Stimulated activated CD4-positive, alpha-beta T cell treated with anti-CD3 and anti-CD28 coated beads, Interleukin-2, amount 100 ng/mL, for 48 hours (primary cell): ENCODE results near the gene FAM131A.

Experiments used
- DNase-seq, 2 donors: peaks; one replicate each; pipeline ENCODE4 v3.0.0-alpha.2; 2020

Gene FAM131A

GRCh38 chr3:184379358-184380184, 42.2 kb downstream of the FAM131A start, which contains the start of gene CHRD:
Gene CHRD (plus strand): TSS chr3:184380054. CDS start chr3:184380319, 265 bp downstream.
- DNase-seq, result no peak

DNA sequence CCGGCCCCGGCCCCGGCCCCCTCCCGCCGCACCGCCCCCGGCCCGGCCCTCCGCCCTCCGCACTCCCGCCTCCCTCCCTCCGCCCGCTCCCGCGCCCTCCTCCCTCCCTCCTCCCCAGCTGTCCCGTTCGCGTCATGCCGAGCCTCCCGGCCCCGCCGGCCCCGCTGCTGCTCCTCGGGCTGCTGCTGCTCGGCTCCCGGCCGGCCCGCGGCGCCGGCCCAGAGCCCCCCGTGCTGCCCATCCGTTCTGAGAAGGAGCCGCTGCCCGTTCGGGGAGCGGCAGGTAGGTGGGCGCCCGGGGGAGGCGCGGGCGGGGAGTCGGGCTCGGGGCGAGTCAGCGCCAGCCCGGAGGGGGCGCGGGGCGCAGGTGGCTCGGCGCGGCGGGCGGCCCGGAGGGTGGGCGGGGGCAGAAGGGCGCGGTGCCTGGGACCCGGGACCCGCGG, 42.8 kb downstream of the FAM131A start:
- DNase-seq, result no peak

DNA sequence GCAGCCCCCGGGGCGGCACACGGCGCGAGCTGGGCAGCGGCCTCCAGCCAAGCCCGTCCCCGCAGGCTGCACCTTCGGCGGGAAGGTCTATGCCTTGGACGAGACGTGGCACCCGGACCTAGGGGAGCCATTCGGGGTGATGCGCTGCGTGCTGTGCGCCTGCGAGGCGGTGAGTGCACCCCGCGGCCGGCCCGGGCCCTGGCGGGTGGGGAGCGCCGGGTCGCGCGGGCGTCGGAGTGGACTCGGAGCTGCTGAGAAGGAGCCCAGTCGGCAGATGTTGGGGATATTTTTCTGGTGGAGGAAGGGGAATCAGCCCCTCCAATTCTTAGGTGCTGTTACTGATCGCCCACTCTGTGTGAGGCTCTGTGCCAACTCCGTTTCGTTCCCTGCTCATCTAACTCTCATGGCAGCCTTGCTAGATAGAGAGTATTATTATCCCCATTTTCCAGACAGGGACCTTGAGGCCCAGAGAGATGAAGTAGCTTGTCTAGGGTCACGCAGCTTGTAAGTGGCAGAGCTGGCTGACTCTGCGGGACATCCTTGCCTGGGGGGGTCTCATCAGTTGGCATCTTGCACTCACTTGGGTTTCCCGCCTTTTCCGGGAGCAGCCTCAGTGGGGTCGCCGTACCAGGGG, 43.3 kb downstream of the FAM131A start:
- no peak for DNase-seq

DNA sequence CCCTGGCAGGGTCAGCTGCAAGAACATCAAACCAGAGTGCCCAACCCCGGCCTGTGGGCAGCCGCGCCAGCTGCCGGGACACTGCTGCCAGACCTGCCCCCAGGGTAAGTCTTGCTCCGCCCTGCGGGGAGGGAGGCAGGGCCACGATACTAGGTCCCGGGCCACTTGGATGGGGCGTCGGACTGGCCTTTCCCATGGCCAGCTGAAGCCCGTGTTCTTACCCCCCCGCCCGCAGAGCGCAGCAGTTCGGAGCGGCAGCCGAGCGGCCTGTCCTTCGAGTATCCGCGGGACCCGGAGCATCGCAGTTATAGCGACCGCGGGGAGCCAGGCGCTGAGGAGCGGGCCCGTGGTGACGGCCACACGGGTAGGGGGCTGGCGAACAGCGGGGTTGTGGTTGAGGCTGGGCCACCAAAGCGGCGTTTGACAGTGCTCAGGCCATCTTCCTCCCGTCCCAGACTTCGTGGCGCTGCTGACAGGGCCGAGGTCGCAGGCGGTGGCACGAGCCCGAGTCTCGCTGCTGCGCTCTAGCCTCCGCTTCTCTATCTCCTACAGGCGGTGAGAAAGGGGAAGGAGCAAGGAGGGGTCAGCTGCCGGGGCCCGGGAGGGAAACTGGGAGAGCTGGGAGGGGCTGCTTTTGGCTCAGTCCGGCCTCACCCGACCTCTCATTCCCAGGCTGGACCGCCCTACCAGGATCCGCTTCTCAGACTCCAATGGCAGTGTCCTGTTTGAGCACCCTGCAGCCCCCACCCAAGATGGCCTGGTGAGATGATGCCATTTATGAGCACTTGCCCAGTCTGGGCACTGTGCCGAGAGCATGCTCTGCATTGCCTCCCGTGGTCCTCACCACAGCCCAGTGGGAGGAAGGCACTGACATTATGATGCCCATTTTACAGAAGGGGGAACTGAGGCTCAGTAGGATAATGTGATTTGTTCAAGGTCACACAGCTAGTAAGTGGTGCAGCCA, 44.1 kb downstream of the FAM131A start:
- DNase-seq, result no peak

GRCh38 chr3:184382326-184383032, 45.1 kb downstream of the FAM131A start:
- DNase-seq, result no peak

DNA sequence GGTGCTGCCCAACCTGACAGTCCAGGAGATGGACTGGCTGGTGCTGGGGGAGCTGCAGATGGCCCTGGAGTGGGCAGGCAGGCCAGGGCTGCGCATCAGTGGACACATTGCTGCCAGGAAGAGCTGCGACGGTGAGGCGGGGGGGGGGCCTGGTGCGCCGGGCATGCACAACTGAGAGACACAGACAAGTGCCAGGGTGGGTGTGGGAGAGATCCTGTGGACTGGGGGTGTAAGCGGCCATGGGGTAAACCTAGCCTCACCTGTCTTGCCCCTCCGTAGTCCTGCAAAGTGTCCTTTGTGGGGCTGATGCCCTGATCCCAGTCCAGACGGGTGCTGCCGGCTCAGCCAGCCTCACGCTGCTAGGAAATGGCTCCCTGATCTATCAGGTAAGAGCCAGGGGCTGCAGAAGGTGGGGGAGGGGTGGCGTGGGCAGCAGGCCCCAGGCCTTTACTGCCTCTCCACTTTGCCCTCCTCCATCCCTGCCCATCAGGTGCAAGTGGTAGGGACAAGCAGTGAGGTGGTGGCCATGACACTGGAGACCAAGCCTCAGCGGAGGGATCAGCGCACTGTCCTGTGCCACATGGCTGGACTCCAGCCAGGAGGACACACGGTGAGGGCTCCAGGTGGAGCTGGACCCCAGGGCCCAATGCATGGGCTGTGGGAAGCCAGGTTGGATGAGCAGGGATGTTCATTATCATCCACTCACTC, 45.8 kb downstream of the FAM131A start:
- DNase-seq, result no peak

DNA sequence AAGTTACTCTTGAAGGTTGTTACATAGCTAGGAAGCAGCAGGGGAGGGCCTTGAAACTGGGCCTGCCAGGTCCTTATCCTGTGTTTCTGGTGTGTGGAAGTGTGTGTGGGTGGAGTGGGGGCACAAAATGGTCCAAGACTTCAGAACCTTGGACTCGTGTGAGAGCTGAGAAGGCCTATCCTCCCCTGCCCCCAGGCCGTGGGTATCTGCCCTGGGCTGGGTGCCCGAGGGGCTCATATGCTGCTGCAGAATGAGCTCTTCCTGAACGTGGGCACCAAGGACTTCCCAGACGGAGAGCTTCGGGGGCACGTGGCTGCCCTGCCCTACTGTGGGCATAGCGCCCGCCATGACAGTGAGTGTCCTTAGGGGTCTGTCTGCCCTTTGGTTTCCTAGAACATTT, 46.9 kb downstream of the FAM131A start:
- no peak for DNase-seq

- no peak for DNase-seq
Measured at GRCh38 chr3:184384856-184385422, 47.5 kb downstream of the FAM131A start.

DNA sequence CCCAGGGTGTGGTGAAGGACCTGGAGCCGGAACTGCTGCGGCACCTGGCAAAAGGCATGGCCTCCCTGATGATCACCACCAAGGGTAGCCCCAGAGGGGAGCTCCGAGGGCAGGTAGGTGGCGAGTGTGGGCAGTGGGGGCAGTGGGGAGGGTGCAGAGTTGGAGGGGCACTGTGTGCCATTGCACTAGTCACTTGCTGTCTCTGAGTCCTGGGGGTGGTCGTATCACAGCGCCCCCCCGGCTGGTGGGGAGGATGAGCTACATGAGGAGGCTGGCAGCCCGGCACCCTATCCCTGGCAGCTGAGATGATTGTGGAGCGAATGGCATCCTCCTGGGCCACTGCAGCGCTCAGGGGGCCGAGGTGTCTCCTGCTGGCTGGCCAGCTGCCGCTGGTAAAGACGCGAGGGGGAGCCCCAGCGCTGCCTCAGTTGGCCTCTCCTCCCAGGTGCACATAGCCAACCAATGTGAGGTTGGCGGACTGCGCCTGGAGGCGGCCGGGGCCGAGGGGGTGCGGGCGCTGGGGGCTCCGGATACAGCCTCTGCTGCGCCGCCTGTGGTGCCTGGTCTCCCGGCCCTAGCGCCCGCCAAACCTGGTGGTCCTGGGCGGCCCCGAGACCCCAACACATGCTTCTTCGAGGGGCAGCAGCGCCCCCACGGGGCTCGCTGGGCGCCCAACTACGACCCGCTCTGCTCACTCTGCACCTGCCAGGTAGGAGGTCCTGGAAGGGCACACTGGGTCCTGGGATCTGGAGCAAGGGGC, 48.8 kb downstream of the FAM131A start:
- DNase-seq, result no peak

DNA sequence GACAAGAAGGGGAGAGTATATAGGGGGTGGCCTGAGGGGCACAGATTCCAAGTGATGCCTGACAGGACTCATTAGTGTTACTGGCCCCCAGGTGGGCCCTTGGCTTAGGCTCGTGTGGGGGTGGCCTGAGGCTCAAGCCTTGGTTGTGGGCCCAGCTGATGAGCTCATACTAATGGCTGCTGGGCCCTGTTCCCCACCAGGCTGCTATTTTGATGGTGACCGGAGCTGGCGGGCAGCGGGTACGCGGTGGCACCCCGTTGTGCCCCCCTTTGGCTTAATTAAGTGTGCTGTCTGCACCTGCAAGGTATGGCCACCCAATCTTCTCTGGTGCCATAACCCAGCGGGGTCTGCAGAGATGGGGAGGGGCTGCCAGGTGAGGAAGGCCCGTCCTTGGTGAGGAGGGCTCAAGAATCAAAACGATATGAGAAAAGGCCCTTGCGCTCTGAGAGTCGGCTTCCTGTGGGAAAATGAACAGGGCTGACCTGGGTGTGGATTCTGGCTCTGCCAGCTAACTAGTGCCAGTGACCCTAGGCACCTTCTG, 49.8 kb downstream of the FAM131A start:
- no peak for DNase-seq

- DNase-seq, result no peak
Measured at GRCh38 chr3:184388164-184388935, 51.0 kb downstream of the FAM131A start.

DNA sequence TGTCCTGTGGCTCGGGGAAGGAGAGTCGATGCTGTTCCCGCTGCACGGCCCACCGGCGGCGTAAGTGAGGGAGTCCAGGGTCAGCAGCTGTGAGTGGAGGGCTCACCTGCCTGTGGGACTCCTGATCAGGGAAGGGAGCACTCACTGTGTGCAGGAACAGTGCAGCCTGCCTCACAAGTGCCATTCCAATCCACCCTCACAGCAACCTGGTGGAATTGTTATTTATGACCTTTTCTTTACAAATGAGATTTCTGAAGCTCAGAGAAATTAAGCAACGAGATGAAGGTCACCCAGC, 51.5 kb downstream of the FAM131A start:
- DNase-seq, result no peak

DNA sequence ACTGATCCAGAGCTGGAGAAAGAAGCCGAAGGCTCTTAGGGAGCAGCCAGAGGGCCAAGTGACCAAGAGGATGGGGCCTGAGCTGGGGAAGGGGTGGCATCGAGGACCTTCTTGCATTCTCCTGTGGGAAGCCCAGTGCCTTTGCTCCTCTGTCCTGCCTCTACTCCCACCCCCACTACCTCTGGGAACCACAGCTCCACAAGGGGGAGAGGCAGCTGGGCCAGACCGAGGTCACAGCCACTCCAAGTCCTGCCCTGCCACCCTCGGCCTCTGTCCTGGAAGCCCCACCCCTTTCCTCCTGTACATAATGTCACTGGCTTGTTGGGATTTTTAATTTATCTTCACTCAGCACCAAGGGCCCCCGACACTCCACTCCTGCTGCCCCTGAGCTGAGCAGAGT, 52.0 kb downstream of the FAM131A start:
- no peak for DNase-seq

GRCh38 chr3:184389935-184390528, 52.6 kb downstream of the FAM131A start:
- DNase-seq, result no peak

DNA sequence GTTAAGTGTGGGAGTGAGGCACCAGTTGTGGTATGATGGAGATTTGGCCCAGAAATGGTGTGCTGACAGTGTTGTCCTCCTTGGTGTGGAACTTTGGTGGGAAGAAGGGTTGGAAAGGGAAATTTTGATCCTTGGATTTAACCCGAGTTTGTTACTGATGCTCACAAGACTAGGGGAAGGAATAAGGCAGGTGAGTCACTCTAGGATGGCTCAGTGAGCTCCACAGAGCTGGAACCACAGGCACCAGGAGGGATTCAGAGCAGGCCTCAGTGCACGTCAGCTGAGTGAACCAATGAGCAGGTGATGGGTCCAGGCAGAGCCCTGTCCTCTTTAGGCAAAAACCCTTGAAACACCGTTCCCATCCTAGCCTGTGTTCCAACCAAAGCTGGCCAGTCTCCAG, 53.9 kb downstream of the FAM131A start:
- DNase-seq, result no peak

GRCh38 chr3:184395320-184395660, 57.9 kb downstream of the FAM131A start:
- DNase-seq, result no peak
